ENCODE data around the gene FAM193A. TPM values are rescaled to one million over a fixed set of nuclear protein-coding genes. Genes with fewer than 3 reads are reported as not detected.

FAM193A gene
- total and polyA plus RNA-seq, 2 experiments from 2014 or later: 12.0 to 22.9 TPM

GRCh38 chr4:2715426-2715825, 179.0 kb downstream of the FAM193A start:
- Histone ChIP-seq H2AFZ (no peak overlapping the region), H3K27ac (ENCODE audit: low read depth) (no peak overlapping the region), H3K9me2 (ENCODE audit: insufficient read depth) (no peaks in the 10 kb centered on the region), H3K36me3 (ENCODE audit: insufficient read depth) (peaks cover 7% of the 10 kb centered on the region), H3K4me2 (no peak overlapping the region), H3K4me3 (no peak overlapping the region), H4K20me1 (replicated peaks; ENCODE audit: insufficient read depth) (peaks cover 5% of the 10 kb centered on the region; the same call in 1 of the 2 replicates), H3K4me1 (ENCODE audit: insufficient read depth) (no peaks in the 10 kb centered on the region), H3K79me2 (replicated peaks; ENCODE audit: insufficient read depth) (peaks cover 4% of the 10 kb centered on the region; the same call in 1 of the 2 replicates), H3K27me3 (ENCODE audit: insufficient read depth) (no peaks in the 10 kb centered on the region), H3F3A (replicated peaks; ENCODE audit: low read depth) (0 out of 2 replicates have a peak, but pooled peaks cover 3% of the 10 kb centered on the region)
- TF ChIP-seq ETS1 (IDR thresholded peaks at IDR 0.05) (no peak), REST (IDR thresholded peaks at IDR 0.05; ENCODE audit: unreplicated experiment) (no peak), CTCF (conservative IDR thresholded peaks at IDR 0.05; ENCODE audit: low read depth in 2 of 2) (no peak), EZH2 (IDR thresholded peaks at IDR 0.05; ENCODE audit: low read depth, unreplicated experiment) (no peak)
- DNase-seq (ENCODE audit: low spot score): no peak
- Mint-ChIP-seq H3K4me3 (no peak overlapping the region), H3K36me3 (ENCODE audit: low read depth) (peaks cover 43% of the 10 kb centered on the region), H3K4me1 (0 out of 3 replicates have a peak, but pooled peaks cover 2% of the 10 kb centered on the region), H3K27me3 (ENCODE audit: insufficient read depth, low read depth, poor library complexity) (peaks cover 6% of the 10 kb centered on the region), H3K27ac (no peak overlapping the region), H3K9me3 (no peaks in the 10 kb centered on the region)
- ATAC-seq: no peak

- Mint-ChIP-seq H3K36me3 (ENCODE audit: low read depth) (peaks cover 45% of the 10 kb centered on the region), H3K27me3 (ENCODE audit: insufficient read depth, low read depth, poor library complexity) (peaks cover 3% of the 10 kb centered on the region), H3K27ac (no peak overlapping the region), H3K4me1 (0 out of 3 replicates have a peak, but pooled peaks cover 2% of the 10 kb centered on the region), H3K4me3 (no peak overlapping the region), H3K9me3 (no peaks in the 10 kb centered on the region)
- DNase-seq (ENCODE audit: low spot score) (no peak), ATAC-seq (no peak)
- no peak overlapping the region for H3K27ac ChIP-seq (ENCODE audit: low read depth)
- no peak for TF ChIP-seq ZNF331 (CRISPR knock-in tag; IDR thresholded peaks at IDR 0.05; ENCODE audit: low read depth)
- TF ChIP-seq ZNF114 (CRISPR knock-in tag; IDR thresholded peaks at IDR 0.05): no peak
- no peak overlapping the region for H3K4me3 ChIP-seq
- no peaks in the 10 kb centered on the region for H3K9me2 ChIP-seq (ENCODE audit: insufficient read depth)
- no peaks in the 10 kb centered on the region for H3K27me3 ChIP-seq (ENCODE audit: insufficient read depth)
- H3K79me2 ChIP-seq (replicated peaks; ENCODE audit: insufficient read depth): peaks cover 4% of the 10 kb centered on the region; the same call in 1 of the 2 replicates
- H3K4me1 ChIP-seq (ENCODE audit: insufficient read depth): no peaks in the 10 kb centered on the region
- H4K20me1 ChIP-seq (replicated peaks; ENCODE audit: insufficient read depth): peaks cover 5% of the 10 kb centered on the region; the same call in 1 of the 2 replicates
- no peak overlapping the region for H2AFZ ChIP-seq
- no peak overlapping the region for H3K4me2 ChIP-seq
- H3F3A ChIP-seq (replicated peaks; ENCODE audit: low read depth): 0 out of 2 replicates have a peak, but pooled peaks cover 3% of the 10 kb centered on the region
- H3K36me3 ChIP-seq (ENCODE audit: insufficient read depth): peaks cover 7% of the 10 kb centered on the region
Observed at GRCh38 chr4:2716236-2716635, 179.8 kb downstream of the FAM193A start.
